ENCODE measurements around the gene TBC1D24.
"Not testable (repeated sequence)": the region's sequence is repeated elsewhere in the genome, so short reads cannot be mapped to it uniquely, and the experiment has no call there.

The TBC1D24 gene

DNA sequence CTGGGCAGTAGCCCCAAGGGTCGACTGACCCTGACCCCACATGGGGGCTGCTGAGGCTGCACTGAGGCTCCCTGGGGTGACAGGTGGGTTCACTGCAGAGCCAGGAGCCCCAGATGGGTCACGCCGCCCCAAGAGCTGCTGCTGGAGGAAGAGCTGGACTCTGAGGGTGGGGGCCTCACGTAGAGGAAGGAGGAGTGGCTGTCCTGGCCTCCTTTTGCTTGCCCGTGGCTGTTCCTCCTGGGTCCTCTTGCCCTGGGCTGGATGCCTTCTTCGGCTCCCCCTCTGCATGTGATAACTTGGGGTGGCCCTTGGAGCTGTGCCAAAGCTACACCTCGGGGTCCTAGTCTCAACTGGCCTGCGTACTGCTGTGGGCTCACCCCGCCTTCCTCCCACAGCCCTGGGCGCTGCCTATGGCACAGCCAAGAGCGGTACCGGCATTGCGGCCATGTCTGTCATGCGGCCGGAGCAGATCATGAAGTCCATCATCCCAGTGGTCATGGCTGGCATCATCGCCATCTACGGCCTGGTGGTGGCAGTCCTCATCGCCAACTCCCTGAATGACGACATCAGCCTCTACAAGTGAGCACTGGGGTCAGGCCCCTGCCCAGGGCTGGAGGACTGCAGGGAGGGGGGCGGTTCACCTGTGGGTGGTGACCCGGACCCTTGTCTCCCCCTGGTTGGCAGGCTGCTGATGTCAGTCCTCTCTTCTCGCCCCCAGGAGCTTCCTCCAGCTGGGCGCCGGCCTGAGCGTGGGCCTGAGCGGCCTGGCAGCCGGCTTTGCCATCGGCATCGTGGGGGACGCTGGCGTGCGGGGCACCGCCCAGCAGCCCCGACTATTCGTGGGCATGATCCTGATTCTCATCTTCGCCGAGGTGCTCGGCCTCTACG, 44.1 kb downstream of the TBC1D24 start:
- DNase-seq = no peak

GRCh38 chr16:2519711-2520080, 44.8 kb downstream of the TBC1D24 start:
- DNase-seq = no peak

- DNase-seq = peak; percentile 94 to 98 (median 97)
These were observed 45.3 kb downstream of the TBC1D24 start, which contains the start of gene AMDHD2 for GRCh38 chr16:2520097-2520783. Gene AMDHD2 (plus strand): TSS chr16:2520371. CDS start chr16:2520459, 88 bp downstream.

GRCh38 chr16:2520784-2521531, 46.0 kb downstream of the TBC1D24 start:
- peak; percentile 42 to 67 (median 43) for DNase-seq

DNA sequence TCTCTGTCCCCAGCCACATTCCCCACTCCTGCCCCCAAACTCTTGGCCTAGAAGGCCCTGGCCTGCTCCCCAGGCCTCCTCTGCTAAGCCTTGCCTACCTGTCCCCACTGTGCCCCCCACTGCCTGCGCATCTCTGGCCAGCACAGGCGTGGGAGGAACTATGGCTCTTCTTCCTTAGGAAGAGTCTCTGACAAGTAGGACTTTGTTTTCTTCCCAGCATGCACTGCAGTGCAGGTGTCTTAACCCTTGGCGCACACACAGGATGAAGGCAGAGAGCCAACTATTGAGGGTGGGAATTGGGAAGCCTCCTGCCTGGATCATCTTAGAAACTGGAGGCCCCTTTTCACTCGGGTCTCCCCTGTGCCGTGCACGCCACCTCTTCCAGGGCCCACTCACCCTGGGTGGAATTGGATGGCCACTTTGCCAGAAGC, 48.9 kb downstream of the TBC1D24 start:
- no peak for DNase-seq

- no peak for DNase-seq
These were observed 49.5 kb downstream of the TBC1D24 start for GRCh38 chr16:2524339-2524938.

- no peak for DNase-seq
These were observed 51.2 kb downstream of the TBC1D24 start for GRCh38 chr16:2526135-2526534.

DNA sequence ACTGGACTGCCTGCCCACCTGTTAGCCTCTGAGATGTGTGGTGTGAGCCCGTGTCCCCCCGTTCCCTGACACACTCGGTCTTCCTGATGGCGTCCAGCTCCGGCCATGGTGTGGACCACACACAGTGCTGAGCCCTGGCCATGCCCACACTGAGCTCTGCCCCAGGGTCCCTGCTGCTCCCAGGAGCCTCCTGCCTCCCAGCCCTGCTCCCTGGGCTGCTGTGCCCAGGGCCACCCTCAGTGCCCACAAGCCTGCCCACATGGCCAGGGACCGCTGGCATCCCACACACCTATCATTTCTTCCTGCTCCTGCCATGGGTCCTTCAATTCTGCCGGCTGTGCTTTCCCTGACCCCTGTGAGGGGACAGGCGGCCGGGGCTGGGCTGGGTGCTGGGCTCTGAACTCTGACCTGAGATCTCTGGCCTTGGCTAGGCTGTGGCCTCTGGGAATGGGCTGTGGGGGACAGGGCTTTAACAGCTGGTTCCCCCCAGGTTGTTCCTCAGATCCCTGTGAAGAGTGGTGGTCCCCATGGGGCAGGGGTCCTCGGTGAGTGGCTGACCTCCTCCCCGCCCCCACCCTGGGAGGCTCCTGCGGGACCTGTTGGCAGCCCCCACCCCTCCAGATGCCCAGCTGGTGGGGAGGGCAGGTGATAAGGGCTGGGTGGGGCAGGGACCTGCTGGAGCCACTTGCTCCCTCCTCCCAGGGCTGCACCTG, 52.3 kb downstream of the TBC1D24 start:
- no peak for DNase-seq

DNA sequence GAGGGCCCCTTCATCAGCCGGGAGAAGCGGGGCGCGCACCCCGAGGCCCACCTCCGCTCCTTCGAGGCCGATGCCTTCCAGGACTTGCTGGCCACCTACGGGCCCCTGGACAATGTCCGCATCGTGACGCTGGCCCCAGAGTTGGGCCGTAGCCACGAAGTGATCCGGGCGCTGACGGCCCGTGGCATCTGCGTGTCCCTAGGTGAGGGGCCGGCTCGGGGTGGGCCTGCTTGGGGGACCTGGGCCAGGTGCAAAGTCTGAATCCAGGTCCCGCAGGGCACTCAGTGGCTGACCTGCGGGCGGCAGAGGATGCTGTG, 52.8 kb downstream of the TBC1D24 start:
- DNase-seq = no peak

DNA sequence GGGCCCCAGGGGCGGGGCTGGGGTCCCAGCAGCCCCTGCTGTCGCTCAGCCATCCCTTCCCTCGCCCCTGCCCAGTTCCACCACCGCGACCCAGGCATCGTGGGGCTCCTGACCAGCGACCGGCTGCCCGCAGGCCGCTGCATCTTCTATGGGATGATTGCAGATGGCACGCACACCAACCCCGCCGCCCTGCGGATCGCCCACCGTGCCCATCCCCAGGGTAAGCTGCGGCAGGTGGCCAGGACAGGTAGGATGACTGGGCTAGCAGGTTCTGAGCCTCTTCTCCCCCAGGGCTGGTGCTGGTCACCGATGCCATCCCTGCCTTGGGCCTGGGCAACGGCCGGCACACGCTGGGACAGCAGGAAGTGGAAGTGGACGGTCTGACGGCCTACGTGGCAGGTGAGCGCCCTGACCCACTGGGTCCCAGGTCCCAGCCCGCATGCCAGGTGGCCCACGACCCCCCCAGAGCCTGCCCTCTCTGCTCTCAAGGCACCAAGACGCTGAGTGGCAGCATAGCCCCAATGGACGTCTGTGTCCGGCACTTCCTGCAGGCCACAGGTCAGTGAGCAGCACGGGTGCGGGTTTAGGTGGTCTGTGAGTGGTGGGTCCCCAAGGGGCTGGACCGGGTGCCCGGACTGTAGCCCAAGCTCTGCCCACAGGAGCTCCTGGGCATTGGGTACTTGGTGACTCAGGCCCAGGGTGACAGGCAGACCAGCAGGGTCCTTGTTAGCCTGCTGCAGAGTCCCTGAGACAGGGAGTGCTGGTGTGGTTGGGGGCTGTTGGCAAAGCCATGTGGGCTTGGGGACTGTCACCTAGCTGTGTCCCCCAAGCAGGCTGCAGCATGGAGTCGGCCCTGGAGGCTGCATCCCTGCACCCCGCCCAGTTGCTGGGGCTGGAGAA, 53.5 kb downstream of the TBC1D24 start:
- DNase-seq = no peak

DNA sequence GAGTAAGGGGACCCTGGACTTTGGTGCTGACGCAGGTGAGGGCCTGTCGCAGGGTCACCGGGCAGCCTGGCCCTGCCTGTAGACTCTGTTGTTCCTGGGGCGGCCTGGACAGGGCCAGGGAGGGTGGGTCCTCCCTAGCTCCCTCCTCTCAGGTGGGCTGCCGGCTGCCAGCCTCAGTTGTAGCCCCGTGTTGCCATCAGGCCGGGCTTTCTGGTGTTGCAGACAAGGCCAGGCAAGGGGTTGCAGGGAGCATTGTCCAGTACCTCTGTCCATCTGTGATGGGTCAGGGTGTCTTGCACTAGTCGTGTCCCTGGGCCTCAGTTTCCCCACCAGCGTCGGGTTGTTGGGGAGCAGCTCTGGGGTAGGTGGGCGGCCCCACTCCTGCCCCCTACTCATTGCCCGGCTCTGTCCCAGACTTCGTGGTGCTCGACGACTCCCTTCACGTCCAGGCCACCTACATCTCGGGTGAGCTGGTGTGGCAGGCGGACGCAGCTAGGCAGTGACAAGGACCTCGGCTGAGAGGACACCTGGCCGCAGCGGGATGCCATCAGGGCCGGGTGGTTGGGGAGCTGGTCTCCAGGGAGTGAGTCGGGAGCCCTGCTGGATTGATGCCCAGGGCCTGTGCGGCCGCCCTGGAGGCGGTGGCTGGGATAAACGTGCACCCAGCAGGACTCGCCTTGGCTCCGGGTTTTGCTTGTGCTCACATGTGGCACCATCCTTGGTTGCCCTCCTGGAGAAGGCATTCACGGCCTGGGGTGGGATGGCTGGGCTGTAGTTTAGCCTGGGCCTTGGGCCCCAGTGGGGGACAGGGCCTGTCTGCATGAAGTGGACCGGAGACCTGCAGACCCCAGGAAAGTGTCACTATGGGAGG, 54.4 kb downstream of the TBC1D24 start:
- DNase-seq = no peak

DNA sequence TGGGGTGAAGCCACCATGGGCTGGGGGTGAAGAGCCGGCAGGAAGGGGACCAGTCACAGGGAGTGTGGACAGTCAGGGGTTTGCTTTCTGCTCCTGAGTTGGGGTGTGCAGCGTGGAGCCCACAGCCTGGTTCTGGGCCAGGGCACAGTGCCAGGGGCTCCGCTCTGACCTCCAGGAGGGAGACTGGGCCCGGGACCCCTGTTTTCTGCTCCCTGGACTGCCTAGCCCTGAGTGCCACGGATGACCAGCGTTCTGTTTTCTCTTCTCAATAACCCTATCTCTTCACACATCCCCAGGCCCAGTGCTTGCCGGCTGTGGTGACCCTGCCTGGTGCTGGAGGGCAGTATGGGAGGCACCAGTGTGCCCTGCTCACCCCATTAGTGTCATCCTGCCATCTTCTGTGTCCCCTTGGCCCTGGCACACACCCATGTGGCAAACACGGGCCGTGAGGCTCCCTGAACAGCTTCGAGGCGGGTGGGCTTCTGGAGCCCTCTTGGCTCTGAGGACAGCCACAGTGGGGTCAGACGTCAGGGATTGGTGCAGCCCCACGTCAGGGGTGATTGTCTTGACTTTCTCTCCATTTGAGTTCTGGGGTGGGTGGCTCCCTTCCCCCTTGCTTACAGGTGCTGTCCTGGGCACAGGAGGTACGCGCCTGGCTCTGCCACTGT, 55.2 kb downstream of the TBC1D24 start:
- DNase-seq = no peak

- DNase-seq = no peak
These were observed 55.8 kb downstream of the TBC1D24 start for GRCh38 chr16:2530629-2531318.

GRCh38 chr16:2531371-2531695, 56.4 kb downstream of the TBC1D24 start, which contains the start of gene CEMP1:
Gene CEMP1 (minus strand): TSS chr16:2531408. CDS start chr16:2531073, 335 bp downstream.
- no peak for DNase-seq

DNA sequence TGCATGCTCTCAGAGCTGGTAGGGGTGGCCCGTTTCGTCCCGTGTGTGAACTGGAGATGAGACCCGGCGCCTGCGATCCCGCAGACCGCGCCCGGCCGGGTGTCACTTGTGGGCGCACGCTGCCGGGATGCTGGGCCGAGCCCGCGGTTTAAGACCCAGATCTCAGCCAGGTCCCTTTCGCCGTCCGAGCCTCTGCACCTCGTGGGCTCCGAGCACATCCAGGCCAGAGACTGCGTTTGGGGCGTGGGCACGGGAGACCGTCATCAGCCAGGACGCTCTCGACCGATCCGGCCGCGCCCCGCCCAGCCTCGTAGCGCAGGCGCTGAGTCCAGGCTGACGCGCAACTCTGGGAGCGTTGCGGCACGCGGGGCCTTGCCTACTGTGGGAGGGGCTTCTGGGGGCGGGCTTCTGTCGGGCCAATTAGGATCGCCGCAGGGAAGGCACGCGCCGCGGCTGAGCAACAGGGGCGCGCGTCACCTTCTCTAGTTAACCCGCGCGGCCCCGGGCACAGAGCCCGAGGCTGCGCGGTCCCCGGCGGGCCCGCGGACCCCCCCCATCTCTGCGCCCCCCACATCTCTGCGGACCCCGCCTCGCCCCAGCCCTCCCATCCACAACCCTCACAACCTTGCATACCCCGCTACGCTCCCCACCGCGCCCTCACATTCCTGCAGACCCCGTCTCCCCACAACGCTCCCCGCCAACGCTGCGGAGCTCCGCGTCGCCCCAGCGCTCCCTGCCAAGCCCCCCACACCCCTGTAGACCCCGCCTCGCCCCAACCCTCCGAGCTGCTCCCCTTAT, 57.0 kb downstream of the TBC1D24 start:
- peak; percentile 99 to 100 (median 100) for DNase-seq

DNA sequence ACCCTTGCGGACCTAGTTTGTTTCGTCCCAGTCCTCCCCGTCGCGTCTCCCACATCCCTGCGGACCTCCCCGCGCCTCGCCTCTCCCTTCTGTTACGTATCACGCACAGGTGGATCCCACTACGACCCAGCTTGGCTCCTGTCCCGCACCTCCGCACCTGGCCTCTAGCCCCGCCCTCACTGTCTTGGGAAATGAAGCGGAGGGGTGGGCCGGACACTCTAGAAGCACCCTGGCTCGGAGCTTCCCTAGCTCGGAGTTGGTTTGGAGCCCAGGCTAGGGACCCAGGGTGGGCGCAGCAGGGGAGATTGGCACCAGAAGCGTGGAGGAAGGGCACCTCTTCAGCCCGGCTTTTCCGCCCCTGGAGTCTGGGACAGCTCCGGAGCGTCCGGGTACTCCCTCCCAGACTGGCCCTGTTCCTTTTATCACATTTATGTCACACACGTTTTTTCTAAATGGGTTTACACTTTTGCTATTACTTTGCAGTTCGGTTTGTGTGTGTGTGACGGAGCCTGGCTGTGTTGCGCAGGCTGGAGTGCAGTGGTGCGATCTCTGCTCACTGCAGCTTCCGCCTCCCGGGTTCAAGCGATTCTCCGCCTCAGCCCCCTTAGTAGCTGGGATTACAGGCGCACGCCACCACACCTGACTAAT, 57.7 kb downstream of the TBC1D24 start:
- peak; percentile 52 to 66 (median 61) for DNase-seq

- DNase-seq = not testable (repeated sequence)
These were observed 58.3 kb downstream of the TBC1D24 start for GRCh38 chr16:2533142-2533755.
